GM21576 (cell line): Measurements from ENCODE around the gene HYAL2.
"Not testable (repeated sequence)": the region's sequence is repeated elsewhere in the genome, so short reads cannot be mapped to it uniquely, and the experiment has no call there.

ENCODE experiments used
- ATAC-seq: cut with Tn5 transposase; IDR thresholded peaks from one replicate; pipeline ENCODE4 v1.9.1; 2021; ENCODE audit warnings: mild to moderate bottlenecking, moderate library complexity; ENCODE audit not compliant: unreplicated experiment

HYAL2 gene

GRCh38 chr3:50314816-50315215, 7.7 kb downstream of the HYAL2 start:
- ATAC-seq: no peak

GRCh38 chr3:50314342-50314741, 8.2 kb downstream of the HYAL2 start:
- no peak for ATAC-seq

- not testable (repeated sequence) for ATAC-seq
These were observed 10.5 kb downstream of the HYAL2 start for GRCh38 chr3:50312041-50312440.

GRCh38 chr3:50304601-50305000, 17.9 kb downstream of the HYAL2 start:
- no peak for ATAC-seq

GRCh38 chr3:50303013-50303815, 19.3 kb downstream of the HYAL2 start, which contains the start of gene HYAL1:
TSS of gene HYAL1 (minus strand) at chr3:50303574. CDS start at chr3:50302956, 618 bp downstream.
- no peak for ATAC-seq

GRCh38 chr3:50302095-50303012, 20.2 kb downstream of the HYAL2 start:
- no peak for ATAC-seq

GRCh38 chr3:50300681-50301254, 21.8 kb downstream of the HYAL2 start:
- no peak for ATAC-seq

GRCh38 chr3:50299929-50300680, 22.4 kb downstream of the HYAL2 start:
- ATAC-seq: no peak

- ATAC-seq: no peak
These were observed 23.0 kb downstream of the HYAL2 start for GRCh38 chr3:50299638-50299928.

- ATAC-seq: peak; percentile 81
These were observed 23.5 kb downstream of the HYAL2 start, which contains the start of the genes HYAL3 and NAA80 for GRCh38 chr3:50298836-50299637. TSS of gene HYAL3 (minus strand) at chr3:50299405. CDS start at chr3:50295602, 3,803 bp downstream. TSS of gene NAA80 (minus strand) at chr3:50299405. CDS start at chr3:50297463, 1,942 bp downstream.

- ATAC-seq: no peak
These were observed 24.4 kb downstream of the HYAL2 start for GRCh38 chr3:50297896-50298725.

GRCh38 chr3:50297384-50297775, 25.2 kb downstream of the HYAL2 start:
- no peak for ATAC-seq

- ATAC-seq: no peak
These were observed 25.7 kb downstream of the HYAL2 start for GRCh38 chr3:50296721-50297383.

GRCh38 chr3:50295553-50296431, 26.8 kb downstream of the HYAL2 start:
- no peak for ATAC-seq

GRCh38 chr3:50294492-50295403, 27.8 kb downstream of the HYAL2 start:
- ATAC-seq: no peak

GRCh38 chr3:50294089-50294488, 28.5 kb downstream of the HYAL2 start:
- no peak for ATAC-seq
